Measurements from ENCODE around the gene TRIM2.

TRIM2 gene

GRCh38 chr4:153224474-153224873 lies 20.2 kb downstream of the TRIM2 start:
- DNase-seq, result no peak

GRCh38 chr4:153227469-153228075 lies 23.3 kb downstream of the TRIM2 start:
- no peak for DNase-seq

- no peak for DNase-seq
Observed at GRCh38 chr4:153228512-153229140, 24.4 kb downstream of the TRIM2 start.

GRCh38 chr4:153229545-153229944 lies 25.3 kb downstream of the TRIM2 start:
- DNase-seq, result no peak

- DNase-seq, result no peak
Observed at GRCh38 chr4:153232768-153233167, 28.5 kb downstream of the TRIM2 start.

- DNase-seq, result no peak
Observed at GRCh38 chr4:153233761-153234371, 29.6 kb downstream of the TRIM2 start.

GRCh38 chr4:153234885-153235284 lies 30.6 kb downstream of the TRIM2 start:
- DNase-seq, result no peak

GRCh38 chr4:153238135-153238919 lies 34.1 kb downstream of the TRIM2 start:
- no peak for DNase-seq

- DNase-seq, result no peak
Observed at GRCh38 chr4:153239409-153239808, 35.2 kb downstream of the TRIM2 start.

GRCh38 chr4:153241295-153241694 lies 37.1 kb downstream of the TRIM2 start:
- no peak for DNase-seq

- DNase-seq, result no peak
Observed at GRCh38 chr4:153241970-153242838, 38.0 kb downstream of the TRIM2 start.

- DNase-seq, result no peak
Observed at GRCh38 chr4:153242839-153243324, 38.6 kb downstream of the TRIM2 start.

- DNase-seq, result no peak
Observed at GRCh38 chr4:153243468-153243867, 39.2 kb downstream of the TRIM2 start.

GRCh38 chr4:153244969-153245368 lies 40.7 kb downstream of the TRIM2 start:
- DNase-seq, result no peak

- DNase-seq, result no peak
Observed at GRCh38 chr4:153245775-153246174, 41.5 kb downstream of the TRIM2 start.

- no peak for DNase-seq
Observed at GRCh38 chr4:153246446-153247115, 42.3 kb downstream of the TRIM2 start.

- no peak for DNase-seq
Observed at GRCh38 chr4:153247116-153247490, 42.9 kb downstream of the TRIM2 start.

GRCh38 chr4:153248641-153249198 lies 44.5 kb downstream of the TRIM2 start:
- no peak for DNase-seq

GRCh38 chr4:153249199-153250041 lies 45.2 kb downstream of the TRIM2 start:
- peak; percentile 90 for DNase-seq

- no peak for DNase-seq
Observed at GRCh38 chr4:153252122-153252521, 47.9 kb downstream of the TRIM2 start.

- DNase-seq, result no peak
Observed at GRCh38 chr4:153255233-153255632, 51.0 kb downstream of the TRIM2 start.
